Measurements from ENCODE around the gene C12orf42. TPM values are rescaled to one million over a fixed set of nuclear protein-coding genes. Genes with fewer than 3 reads are reported as not detected.

C12orf42 gene
- not detected in 5 replicates for total RNA-seq (2022; extraction: Qiagen RNA extraction)

DNA sequence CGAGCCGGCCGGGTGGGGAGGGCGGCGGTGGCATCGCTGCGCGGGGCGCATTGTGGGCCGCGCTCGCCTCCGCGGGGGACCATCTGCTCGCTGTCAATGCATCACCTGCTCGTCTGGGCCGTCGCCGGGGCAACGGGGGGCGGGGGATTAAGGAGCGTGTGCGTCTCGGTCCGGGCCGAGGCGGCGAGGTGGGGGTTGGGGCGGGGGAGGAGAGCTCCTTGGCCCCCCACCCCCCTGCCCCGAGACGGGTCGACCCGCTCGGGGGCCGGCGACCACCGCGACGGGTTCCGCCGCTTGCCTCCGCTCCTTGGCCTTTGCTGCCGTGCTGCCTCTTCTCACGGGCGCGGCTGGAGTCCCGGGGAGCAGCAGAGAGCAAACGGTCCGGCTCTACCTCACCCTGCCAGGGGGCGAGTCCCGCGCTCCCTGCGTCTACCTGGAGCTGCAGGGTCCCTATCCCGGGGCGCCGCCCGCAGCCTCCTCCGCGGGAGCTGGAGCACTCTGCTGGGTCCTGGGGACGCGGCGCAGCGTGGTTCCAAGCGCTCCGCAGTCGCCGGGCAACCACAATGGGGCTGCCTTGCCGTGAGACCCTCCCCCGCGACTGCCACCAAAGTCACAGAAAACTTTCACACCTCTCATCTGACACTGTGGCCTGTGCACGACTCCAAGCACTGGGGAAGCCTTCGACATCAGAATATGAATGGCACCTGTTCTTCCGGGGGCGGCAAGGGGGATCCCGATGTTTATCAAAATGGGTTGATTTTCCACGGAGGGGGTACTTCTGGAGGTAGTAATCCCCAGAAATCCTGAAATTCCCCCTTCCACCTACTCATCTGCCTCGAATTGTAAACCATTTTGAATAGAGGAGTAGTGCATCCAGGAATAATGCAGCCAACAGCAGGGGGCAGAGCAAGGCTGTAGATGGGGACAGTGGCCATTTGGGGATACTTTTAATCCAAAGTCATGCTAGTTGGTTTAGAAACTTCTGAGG, at the start of gene C12orf42:
Gene C12orf42, minus strand, starts transcription at position 500 of the 988 bp plus-strand sequence. CDS start 17,542 bp downstream, outside the sequence.

Other genes with a start within 250 kb of the C12orf42 start
- 0.01 TPM in 1 of 5 replicates, not detected in the others for gene STAB2, start 91.3 kb upstream of the C12orf42 start, total RNA-seq (2022; extraction: Qiagen RNA extraction)

Data from A549 treated with CORT108297 at 1 μM for 4 hours (cell line).